Measurements from ENCODE around the gene CALN1.

GRCh38 chr7:72254455-72254854 is 157.7 kb downstream of the CALN1 start:
- TF ChIP-seq CTCF (IDR thresholded peaks at IDR 0.05): no peak
- no peak for TF ChIP-seq POLR2A (IDR thresholded peaks at IDR 0.05; ENCODE audit: low read depth)
